ENCODE results near the gene POLE4.

- no peak for TF ChIP-seq CTCF (IDR thresholded peaks at IDR 0.05)
- no peak for TF ChIP-seq POLR2A (IDR thresholded peaks at IDR 0.05)
These were observed 8.4 kb downstream of the POLE4 start for GRCh38 chr2:74966887-74967286.

Measured in heart left ventricle (tissue), 13 donors.